Measurements from ENCODE around the gene EPHA10.

DNA sequence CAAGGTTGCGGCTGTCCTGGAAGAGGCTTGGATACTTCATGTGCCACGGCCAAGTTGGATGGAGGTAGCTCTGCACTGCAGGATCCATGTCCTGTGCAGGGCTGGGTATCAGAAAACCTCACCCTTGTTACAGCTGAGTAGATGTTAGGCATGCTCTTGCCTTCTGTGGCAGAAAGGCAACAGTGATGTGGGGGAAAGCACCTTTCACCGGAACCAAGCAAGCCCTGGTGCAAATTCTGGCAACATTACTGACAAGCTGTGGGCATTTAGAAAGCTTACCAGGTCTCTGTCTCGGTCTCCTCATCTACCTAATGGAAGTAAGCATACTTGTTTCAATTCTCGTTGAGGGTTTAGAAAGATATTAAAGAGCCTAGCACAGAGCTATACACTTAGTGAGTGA lies 87.1 kb downstream of the EPHA10 start:
- no peak for TF ChIP-seq POLR2A (IDR thresholded peaks at IDR 0.05)
- TF ChIP-seq, protein P1, sequence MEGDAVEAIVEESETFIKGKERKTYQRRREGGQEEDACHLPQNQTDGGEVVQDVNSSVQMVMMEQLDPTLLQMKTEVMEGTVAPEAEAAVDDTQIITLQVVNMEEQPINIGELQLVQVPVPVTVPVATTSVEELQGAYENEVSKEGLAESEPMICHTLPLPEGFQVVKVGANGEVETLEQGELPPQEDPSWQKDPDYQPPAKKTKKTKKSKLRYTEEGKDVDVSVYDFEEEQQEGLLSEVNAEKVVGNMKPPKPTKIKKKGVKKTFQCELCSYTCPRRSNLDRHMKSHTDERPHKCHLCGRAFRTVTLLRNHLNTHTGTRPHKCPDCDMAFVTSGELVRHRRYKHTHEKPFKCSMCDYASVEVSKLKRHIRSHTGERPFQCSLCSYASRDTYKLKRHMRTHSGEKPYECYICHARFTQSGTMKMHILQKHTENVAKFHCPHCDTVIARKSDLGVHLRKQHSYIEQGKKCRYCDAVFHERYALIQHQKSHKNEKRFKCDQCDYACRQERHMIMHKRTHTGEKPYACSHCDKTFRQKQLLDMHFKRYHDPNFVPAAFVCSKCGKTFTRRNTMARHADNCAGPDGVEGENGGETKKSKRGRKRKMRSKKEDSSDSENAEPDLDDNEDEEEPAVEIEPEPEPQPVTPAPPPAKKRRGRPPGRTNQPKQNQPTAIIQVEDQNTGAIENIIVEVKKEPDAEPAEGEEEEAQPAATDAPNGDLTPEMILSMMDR (IDR thresholded peaks at IDR 0.05), result no peak
- no peak for TF ChIP-seq POLR2AphosphoS5 (IDR thresholded peaks at IDR 0.05)

Measured in prostate gland (tissue), 2 donors.